ENCODE measurements around the gene PRKCA. TPM values are rescaled to one million over a fixed set of nuclear protein-coding genes. Genes with fewer than 3 reads are reported as not detected.

Gene PRKCA
- total and polyA plus RNA-seq, 9 of the 15 experiments (the other 6 are each of a cell fraction or from before 2014, with no cell fraction given): 3.2 to 33.0 (median 17.8) TPM

- Histone ChIP-seq H3K9me1 (ENCODE audit: control insufficient read depth, insufficient read depth, low read length) (no peaks in the 10 kb centered on the region), H3K27ac (ENCODE audit: extremely low read depth, low read depth, low read length) (no peak overlapping the region), H4K20me1 (replicated peaks; ENCODE audit: control insufficient read depth, insufficient read depth, low read length) (no peaks in the 10 kb centered on the region), H3K27me3 (ENCODE audit: control insufficient read depth in 2 of 2, insufficient read depth in 2 of 2, low read length in 2 of 2) (peaks cover 0 to 20% of the 10 kb centered on the region in 2 experiments; a peak in 2 of 5 replicates), H3K9me3 (replicated peaks; ENCODE audit: control insufficient read depth, insufficient read depth, low read depth, low read length) (no peaks in the 10 kb centered on the region), H3K36me3 (ENCODE audit: control insufficient read depth, insufficient read depth, low read length) (no peaks in the 10 kb centered on the region), H3K4me3 (no peak overlapping the region), H3K4me2 (ENCODE audit: insufficient read depth, low read length) (no peak overlapping the region), H2AFZ (ENCODE audit: low read depth, low read length) (no peak overlapping the region), H3K79me2 (ENCODE audit: control insufficient read depth, insufficient read depth, low read length) (no peaks in the 10 kb centered on the region), H3K9ac (ENCODE audit: insufficient read depth in 1 of 2, low read depth in 2 of 2, low read length in 2 of 2) (no peak overlapping the region), H3K4me1 (replicated peaks in 1 of 2; ENCODE audit: control insufficient read depth in 2 of 2, insufficient read depth in 2 of 2, low read length in 2 of 2) (no peaks in the 10 kb centered on the region)
- DNase-seq (ENCODE audit: extremely low read depth in 1 of 4, low spot score in 3 of 4) (no peak), ATAC-seq (no peak), FAIRE-seq (no peak)
- intact Hi-C loops (cut with micrococcal nuclease) (no loop called here), in situ Hi-C loops (cut with MboI) (no loop called here)
- BruUV-seq (replicated peaks): no TSS peak
- CTCF ChIA-PET (ENCODE audit: low intra/inter-chr PET ratio): no interaction called here
- POLR2A ChIA-PET: no interaction called here
- TF ChIP-seq RFX5 (IDR thresholded peaks at IDR 0.05; ENCODE audit: low read depth, low read length) (peak; percentile 79), KAT7 (CRISPR knock-in tag; IDR thresholded peaks at IDR 0.05; ENCODE audit: borderline replicate concordance) (no peak), ATF3 (IDR thresholded peaks at IDR 0.05) (0 out of 2 replicates have a peak, but pooled peaks have one; percentile 23), ATF3 (CRISPR knock-in tag; conservative IDR thresholded peaks at IDR 0.05) (no peak), CREM (IDR thresholded peaks at IDR 0.05; ENCODE audit: low read depth) (0 out of 2 replicates have a peak, but pooled peaks have one; percentile 10), CEBPB (tag; IDR thresholded peaks at IDR 0.05) (no peak), KDM4B (IDR thresholded peaks at IDR 0.05; ENCODE audit: borderline replicate concordance in 2 of 2, low read depth in 1 of 2) (no peak)
- 15% methylated on average over 12 of the region's 12 CpGs for WGBS (ENCODE audit: insufficient coverage, low coverage, missing lambda C conversion rate)
Measured at GRCh38 chr17:66810951-66811682, 508.7 kb downstream of the PRKCA start.

Data from K562 (cell line).